Liver (tissue), 2 donors: ENCODE results near the gene MRPS11.

Experiments
- CTCF ChIP-seq: fragments of 150-350 bp; IDR thresholded peaks from 2 replicates; pipeline ENCODE4 v1.5.1; 2017; ENCODE audit warnings: improper control_type of control experiment, low read depth, low read length; ENCODE audit not compliant: missing input control
- YY1 ChIP-seq: IDR thresholded peaks from 2 replicates; pipeline ENCODE4 v1.6.1; 2016; ENCODE audit warnings: antibody characterized with exemption, mild to moderate bottlenecking
- donor health status: healthy.

GRCh38 chr15:88529021-88529630 is 61.6 kb downstream of the MRPS11 start:
- TF ChIP-seq CTCF, result no peak
- no peak for TF ChIP-seq YY1
